ENCODE results near the gene TMEM121B. TPM values are rescaled to one million over a fixed set of nuclear protein-coding genes. Genes with fewer than 3 reads are reported as not detected.

Gene TMEM121B
- total RNA-seq, 1 donor from 2014 or later = 0.18 TPM

DNA sequence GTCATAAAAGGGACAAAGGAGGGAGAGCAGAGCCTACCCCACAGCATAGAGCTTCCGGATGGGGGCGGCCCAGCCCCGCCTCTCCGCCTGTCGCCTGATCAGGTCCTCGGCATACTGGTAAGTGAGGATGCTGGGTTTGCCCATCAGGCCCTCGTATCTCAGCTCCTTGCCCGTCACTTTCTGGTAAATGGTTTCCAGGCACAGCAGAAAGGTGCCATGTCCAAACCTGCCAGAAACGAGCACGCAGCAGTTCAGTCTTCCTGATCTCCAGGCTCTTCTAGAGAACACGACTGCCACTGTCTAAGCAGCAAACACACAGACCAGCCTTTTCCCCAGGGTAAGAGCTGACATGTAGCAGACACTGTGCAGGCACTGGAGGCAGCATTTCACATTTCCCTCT is 17.4 kb upstream of the TMEM121B start:
- no peak for DNase-seq (ENCODE audit: low spot score)

DNA sequence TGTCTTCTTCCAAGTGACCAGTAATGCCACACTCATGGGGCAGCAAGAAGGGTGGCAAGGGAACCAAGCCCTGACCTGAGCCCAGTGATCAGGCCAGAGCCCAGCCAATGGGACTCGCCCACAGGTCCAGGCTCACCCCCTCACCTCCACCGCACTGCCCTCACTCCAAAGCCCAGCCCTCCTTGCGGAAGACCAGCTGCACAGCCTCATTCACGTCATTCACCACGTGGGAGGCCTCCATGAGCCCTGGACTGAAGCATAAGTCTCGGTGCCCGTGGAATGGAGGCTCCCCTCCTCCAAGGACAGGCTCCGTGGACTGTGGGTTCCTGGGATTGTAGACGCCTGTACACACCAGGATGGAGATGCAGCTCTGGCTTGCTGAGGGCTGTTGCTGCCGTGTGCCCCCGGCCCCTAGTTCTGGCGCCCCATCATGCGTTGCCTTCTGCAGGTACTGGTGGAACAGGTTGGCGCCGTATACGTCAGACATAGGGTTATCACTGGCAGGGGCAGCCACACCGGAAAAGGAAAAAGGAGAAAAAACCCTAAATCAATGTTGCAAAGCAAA is 16.8 kb upstream of the TMEM121B start:
- DNase-seq (ENCODE audit: low spot score) = no peak

DNA sequence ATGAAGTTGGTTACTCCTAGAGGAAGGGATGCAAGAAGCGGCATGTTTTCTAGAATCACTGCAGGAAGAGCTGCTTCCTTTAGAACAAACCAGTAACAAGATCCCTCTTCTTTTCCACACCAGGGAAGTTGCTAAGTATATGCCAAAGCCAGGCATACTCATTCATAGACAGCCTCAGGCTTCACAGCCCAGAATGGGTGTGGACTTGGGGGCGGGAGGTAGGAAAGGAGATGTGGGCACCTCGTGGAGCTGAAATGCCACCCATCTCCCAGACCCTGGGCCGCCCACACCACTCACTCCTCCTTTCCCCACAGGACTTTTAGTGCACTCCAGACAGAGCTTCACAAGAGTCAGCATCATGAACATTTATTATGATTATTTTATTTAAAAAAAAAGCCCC is 16.0 kb upstream of the TMEM121B start:
- DNase-seq (ENCODE audit: low spot score) = no peak

DNA sequence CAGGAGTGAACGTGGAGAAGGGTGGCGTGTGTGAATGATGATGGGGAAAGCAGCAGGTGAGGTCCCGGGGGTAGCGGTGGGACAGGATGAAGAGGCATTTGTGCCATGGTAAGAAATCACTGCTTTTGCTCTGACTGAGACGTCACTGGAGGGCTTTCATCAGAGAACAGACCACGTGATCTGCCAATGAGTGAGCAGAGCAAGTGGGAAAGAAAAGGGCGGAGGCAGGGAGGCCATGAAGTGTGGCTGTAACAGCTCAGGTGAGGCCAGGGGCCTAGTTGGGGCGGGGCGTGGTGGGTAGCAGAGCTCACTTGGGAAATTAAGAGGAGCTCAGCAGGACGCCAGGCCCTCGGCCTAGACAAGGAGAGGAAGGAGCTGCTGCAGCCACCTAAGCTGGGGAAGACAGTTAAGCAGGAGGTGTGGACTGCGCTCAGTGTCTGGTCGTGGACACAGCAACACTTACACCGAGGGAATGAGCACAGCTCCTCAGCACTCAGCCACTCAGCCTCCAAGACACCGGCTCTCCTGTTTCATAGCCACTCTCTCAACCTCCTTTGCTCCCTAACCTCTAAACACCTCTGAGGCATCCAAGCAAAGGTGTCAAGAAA is 14.1 kb upstream of the TMEM121B start:
- no peak for DNase-seq (ENCODE audit: low spot score)

DNA sequence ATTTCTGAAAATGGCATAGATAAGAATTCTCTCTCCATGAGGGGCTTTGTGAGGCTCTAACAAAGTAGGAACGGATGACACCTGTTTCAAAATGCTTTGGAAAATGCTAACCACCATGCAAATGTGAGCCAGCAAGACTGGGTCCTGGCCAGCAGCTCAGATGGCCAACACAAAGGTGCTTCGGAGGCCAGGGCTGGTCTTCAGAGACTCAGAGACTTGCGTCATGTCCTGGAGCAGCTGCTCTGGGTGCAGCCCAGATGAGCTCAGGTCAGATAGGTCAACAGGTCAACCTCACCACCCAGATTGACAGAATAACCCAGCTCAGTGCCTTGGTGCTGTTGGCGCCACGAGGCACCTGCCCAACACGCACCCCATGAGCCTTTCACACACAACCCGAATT is 12.0 kb upstream of the TMEM121B start:
- DNase-seq (ENCODE audit: low spot score) = no peak

DNA sequence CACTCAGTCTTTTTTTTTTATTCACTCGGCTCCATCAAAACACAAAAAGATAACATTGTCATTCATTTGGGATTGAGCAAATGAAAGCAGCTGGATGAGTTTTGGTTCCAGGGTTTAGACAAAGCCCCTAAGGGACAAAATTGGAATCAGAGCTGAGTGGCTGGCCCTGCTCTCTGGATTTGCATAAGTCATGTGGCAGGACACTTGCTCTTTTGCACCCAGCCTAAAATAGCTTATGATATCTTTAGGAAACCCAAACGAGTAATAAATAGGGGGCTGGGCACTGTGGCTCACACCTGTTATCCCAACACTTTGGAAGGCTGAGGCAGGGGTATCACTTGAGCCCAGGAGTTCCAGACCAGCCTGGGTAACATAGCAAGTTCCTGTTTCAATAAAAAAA is 11.0 kb upstream of the TMEM121B start:
- no peak for DNase-seq (ENCODE audit: low spot score)

DNA sequence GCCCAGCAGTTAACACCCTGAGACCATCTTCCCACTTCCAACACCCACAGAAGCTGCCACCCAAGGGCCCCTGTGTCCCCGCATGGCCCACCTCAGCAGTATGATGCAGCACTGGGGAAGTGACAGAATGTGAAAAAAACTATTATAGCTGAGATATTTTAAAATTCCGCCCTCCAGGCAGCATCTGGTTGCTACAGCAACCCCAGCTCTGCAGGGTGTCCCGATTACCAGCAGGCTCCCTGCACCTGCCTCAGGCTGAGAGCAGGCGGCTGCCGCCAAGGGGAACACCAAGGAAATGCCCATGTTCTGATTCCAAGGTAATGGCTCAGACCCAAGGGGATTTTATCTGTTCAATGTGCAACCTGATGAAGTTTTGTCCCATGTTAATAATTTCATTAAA is 10.5 kb upstream of the TMEM121B start:
- no peak for DNase-seq (ENCODE audit: low spot score)

DNA sequence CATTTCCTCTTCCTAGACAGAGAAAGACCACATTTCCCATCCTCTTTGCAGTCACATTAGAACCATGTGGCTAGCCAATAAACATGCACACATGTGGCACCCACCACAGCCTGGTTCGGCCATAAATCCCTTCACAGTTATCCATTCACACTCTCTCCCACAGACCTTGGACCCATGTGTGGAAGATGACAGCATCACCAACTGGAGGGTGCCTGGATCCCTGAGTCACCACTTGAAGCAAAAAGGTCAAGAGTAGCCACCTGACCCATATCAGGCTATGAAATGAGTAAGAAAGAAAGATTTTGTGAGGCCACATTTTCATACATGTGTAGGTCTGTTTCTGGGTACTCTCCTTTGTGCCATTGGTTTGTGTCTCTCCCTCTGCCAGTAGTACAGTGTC is 9.0 kb upstream of the TMEM121B start:
- DNase-seq (ENCODE audit: low spot score) = no peak

DNA sequence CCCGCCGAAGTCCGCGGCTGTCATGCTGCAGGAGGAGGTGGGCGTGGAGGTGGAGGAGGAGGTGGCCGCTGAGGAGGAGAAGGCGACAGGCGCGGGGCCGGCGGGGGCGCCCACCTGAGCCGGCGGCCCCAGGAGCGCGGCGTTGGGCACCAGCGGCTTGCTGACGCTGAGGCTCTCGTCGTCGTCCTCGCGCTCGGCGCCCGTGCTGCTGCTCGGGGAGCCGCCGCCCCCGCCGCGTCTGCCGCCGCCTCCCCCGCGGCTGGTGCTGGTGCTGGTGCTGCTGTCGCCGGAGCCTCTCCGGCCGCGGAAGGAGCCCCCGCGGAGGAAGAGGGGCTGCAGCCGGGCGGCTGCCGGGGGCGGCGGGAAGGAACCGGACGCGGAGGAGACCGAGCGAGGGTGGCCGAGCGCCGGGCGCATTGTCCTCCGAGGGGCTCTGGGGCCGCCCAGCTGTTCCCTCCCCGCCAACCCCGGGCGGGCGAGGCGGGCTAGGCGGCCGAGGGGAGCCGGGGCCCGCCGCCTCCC is 388 bp downstream of the TMEM121B start:
- DNase-seq (ENCODE audit: low spot score) = no peak

DNA sequence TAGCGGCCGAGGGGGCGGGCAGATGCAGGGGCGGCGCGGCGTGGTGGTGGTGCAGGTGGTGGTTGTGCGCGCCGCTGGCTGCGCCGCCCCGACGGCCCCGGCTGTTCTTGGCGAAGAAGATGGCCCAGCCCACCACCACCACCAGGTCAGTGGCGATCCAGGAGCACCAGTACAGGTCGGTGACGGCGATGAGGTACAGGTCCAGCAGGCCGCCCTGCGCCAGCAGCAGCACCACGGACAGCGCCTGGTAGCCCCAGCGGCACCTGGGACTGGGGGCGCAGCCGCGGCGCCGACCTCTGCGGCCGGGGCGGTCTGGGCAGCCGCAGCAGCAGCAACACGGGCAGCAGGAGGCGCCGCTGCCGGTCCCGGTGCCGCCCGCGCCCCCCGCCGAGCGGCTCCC is 879 bp downstream of the TMEM121B start:
- DNase-seq (ENCODE audit: low spot score) = no peak

DNA sequence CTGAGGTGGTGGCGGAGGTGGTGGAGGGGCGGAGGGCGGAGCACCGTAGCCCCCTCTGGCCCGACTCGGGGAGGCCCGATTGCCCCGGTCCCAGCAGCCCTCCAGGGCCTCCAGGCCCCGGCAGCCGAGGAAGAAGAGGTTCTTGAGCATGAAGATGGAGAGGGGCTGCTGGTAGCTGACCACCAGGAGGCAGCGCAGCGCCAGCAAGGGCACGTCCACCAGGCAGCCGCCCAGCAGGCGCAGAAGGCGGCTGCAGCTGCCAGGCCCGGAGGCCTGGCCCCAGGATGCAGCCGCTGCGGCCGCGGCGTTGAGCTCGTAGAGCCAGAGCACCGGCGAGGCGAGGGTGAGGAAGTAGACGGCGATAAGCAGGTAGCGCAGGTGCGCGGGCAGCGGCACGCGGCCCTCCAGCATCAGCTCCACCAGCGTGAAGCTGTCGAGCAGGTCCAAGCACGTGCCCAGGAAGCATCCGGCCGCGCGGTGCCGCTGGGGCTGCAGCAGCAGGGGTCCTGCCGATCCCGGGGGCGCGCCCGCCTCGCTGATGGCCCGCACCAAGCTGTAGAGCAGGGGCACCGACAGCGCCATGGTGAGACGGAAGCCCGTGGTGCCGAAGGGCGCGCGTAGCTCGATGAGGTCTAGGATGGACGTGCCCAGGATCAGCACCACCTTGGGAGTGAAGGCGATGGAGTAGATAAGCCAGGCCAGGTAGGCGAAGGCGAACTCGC is 1.5 kb downstream of the TMEM121B start:
- no peak for DNase-seq (ENCODE audit: low spot score)

DNA sequence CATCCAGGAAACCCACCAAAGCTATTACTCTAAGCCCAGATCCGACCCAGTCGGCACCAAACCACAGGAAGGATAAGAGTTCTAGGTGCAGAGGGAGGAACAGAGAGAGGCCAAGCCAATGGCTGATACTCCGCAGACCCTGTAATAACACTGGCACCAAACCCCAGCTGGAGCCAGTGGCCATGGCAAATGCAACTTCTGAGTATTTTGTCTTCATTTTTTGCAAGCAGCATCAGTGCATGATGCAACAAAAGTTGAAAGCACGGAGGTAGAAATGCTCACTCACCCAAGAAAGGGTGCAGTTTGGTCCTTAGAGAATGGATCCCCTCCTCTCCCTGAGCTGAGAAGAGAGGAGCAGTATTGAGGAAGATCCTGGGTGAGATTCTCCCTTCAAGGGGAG is 2.8 kb downstream of the TMEM121B start:
- no peak for DNase-seq (ENCODE audit: low spot score)

DNA sequence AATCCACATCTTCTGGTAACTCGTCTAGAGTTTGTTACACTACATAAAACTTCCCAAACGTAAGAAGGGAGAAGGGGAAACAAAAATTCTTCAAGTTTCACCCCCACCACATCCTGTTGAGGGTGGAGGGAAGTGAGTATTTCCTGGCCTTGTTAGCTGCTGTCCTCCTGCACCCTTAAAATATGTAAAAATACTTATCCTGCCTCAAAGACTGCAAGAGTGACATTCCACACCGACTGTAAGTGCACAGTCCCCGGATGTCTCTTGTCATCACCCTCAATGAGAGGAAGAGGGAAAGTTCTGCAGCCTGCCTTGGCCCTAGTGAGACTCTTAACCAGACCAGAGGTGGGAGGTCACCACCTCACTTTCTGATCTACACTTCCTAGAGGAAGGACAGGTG is 3.3 kb downstream of the TMEM121B start:
- no peak for DNase-seq (ENCODE audit: low spot score)

DNA sequence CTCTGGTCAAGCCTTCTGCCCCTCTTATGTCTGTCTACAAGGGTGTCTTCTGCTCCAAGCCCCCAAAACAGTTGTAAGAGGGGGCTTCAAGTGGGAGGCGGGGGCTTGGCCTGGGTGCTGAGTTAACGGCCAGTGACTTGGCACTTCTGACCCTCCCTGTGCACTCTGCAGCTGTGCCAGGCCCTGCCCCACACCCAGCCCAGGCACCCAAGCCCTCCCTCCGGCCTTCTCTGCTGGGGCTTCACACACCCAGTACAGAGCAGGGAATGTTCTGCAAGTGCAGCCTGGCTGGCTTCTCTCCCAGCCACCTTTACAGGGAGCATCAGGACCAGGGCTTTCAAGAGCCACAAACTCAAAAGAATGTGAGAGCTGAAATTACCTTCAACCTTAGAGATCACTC is 3.8 kb downstream of the TMEM121B start:
- DNase-seq (ENCODE audit: low spot score) = no peak

DNA sequence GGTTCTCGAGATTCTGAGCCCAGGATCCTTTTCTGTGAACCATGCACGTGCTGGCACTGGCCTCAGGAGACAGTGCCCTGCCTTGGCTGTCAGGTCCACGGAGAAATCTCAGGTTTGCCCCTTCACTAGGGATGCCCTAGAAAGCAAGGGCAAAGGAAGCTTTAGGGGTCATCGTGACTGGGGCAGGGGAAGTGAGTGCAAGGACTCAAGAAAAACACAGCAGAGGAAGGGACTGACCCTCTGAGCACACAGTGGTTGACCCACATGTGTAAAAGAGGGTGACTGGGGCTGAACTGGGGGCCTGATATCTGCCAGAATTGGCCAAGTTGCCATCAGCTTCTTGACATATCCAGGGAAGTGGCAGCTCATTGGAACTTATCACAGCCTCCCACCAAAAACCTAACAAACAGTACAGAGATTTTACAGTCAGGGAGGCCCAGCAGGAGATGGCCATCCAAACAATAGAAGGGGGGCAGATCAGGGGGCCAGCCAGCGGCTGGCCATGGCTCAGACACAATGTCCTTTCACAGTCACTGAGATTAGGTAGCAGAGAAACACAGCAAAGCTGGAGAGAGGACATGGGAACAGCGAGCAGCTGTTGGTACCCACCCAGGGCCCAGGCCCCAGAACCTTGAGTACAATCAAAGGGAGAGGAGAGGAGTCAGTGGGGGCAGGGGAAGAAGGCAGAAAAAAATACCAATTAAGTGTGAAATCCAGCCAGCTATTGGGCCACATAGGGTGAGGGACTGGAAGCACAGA is 4.4 kb downstream of the TMEM121B start:
- DNase-seq (ENCODE audit: low spot score) = no peak

DNA sequence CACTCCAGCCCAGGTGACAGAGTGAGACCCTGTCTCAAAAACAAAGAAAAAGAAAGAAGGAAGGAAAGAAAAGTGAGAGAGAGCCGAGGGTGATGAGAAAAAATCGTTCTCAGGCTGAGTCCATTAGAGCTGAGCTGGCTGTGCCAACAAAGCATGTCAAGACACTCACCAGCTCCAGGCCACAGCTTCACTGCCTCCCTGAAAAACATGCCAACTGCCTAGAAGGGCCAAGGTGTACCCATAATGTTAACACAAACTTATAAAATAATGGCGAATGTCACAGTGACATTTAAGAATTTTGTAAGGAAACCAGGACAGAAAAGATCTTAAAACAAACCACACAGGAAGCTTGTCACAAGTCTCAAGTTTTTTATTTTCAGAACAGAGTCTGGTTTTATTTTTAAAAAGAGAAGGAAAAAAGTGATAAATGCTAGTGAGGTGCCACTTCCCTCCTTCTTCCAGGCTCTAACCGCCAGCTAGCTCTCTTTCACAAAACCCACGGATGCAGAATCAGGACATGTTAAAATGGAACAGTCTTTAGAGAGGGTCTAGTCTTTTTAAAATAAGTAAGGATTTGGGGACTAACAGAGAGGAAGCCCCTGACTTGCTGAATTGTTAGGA is 5.1 kb downstream of the TMEM121B start:
- no peak for DNase-seq (ENCODE audit: low spot score)

DNA sequence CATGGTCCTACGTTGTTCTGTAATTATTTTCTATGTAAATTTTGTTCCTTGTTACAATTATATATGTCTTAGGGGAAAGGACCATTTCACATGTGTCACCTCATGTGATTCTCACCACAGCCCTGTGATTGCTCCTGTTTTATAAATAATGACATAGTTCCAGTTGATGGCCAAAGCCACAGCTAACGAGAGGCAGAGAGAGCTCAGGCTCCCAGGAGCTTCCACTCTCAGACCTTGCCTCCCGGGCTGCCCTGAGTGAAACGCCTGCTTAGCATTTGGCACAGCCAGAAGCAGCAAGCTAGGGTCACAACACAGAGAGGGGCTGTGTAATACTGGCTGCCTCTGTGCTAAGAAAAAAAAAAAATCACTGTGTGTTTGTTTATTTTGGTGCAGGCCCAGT is 5.9 kb downstream of the TMEM121B start:
- DNase-seq (ENCODE audit: low spot score) = no peak

DNA sequence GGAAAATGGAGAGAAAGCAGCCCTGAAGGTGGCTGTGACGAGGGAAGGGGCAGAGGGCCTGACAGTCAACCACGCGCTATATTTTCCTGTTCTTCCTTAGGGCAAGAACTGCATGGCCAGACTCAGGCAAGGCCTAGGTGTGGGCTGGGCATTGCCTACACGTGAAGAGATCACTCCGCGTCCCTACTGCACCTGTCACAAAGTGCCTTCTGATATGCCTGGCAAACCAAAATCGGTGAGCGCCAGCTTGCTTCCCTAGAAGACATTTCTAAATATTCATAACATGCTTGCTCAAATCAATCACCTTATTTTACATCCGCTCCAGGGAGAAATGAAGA is 6.3 kb downstream of the TMEM121B start:
- DNase-seq (ENCODE audit: low spot score) = no peak

DNA sequence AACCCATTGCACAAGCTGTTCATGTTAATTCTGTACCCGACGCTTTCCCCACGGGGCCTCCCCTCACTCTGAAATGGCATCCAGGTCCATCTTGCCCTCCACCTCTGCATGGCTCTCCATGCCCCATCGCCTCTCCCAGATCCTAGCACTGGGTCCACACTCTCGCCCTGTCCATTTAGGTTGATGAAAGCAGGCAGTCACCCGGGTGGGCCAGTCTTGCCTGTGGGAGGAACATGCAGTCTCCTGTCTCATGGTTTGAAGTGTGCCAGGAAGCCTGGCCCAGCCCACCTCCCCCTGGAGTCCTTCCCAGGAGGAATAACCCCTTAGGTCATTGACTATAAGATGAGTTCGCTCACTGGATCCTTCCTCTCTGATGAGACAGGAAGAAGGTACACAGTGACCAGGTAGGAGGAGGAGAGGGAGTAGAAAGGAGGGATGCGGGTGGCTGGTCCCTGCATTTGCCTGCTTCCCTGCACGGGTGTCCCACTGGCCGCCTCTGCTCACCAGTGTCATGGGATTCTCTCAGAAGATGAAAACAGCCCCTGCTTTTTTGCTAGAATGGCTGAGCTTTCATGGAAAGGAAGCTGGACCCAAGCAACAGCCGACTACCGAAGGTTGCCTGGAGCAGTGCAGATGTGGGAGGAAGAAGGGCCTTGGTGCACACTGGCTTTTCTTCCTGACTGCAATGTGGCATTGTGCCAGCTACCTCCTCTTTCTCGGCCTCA is 6.8 kb downstream of the TMEM121B start:
- DNase-seq (ENCODE audit: low spot score) = no peak

DNA sequence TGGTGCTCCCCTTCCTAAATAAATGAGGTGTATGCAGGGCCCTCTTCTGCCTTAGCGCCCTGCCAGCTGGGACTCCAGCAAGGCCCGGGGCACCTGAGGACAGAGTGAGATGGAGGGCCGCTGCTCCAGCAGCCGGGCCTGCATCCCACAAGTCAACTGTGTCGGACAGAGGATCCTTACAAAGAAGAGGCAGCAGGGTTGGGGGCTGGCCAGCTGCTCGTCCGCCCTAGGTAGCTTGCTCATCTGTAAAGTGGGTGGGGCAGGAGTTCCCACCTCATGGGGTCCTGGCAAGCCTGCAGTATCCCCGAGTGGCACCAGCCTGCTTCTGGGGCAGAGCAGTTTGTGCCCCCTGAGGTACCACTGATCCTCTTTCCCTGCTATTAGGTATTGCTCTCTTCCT is 7.6 kb downstream of the TMEM121B start:
- DNase-seq (ENCODE audit: low spot score) = no peak

DNA sequence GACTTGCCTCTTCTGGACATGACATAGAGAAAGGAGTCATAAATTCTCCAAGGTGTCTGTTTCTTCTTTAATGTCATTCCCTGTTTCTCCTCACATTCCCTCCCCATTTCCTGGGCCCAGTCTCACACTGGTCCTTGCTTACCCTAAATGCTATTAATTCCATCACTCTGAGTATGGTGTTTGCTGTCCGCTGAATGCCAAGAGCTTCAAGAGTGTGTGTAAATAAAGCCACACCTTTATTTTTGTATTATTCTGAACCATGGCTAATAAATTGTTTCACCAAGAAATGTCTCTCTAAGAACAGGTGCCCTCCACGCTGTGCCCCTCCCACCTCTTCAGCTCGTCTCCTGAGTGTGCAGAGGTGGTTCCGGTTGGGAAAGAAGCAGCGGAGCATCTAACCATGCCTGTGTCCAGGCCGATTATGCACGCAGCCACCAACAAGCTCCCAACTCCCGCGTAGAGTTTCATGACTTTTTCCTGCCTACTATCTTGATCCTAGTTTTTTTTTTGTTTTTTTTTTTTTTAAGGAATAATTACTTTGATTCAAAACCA is 8.6 kb downstream of the TMEM121B start:
- DNase-seq (ENCODE audit: low spot score) = no peak
